GM18507 (cell line): ENCODE measurements around the gene PLA2G4F.

Experiments
- DNase-seq: peaks from one replicate; pipeline ENCODE4 v3.0.0; 2011; ENCODE audit warnings: low read depth; ENCODE audit not compliant: insufficient read length; ENCODE audit errors: extremely low spot score
- FAIRE-seq: peaks from 2 replicates; lab custom pipeline; 2011; peaks lifted over from hg19 to GRCh38; lab: Jason Lieb, UNC

PLA2G4F gene

GRCh38 chr15:42156243-42156922 is at the start of gene PLA2G4F:
PLA2G4F (minus strand) TSS chr15:42156636; CDS start chr15:42156549, 87 bp downstream.
- no peak for DNase-seq

GRCh38 chr15:42203891-42204290 is 47.5 kb upstream of the PLA2G4F start:
- DNase-seq (no peak), FAIRE-seq (no peak)

More at GRCh38 chr15:42156243-42156922, at the start of gene PLA2G4F:
- FAIRE-seq: no peak

GRCh38 chr15:42202653-42203052 is 46.2 kb upstream of the PLA2G4F start:
- DNase-seq (no peak), FAIRE-seq (no peak)

- no peak for FAIRE-seq
- no peak for DNase-seq
These were observed 45.4 kb upstream of the PLA2G4F start for GRCh38 chr15:42201801-42202200.

- DNase-seq (no peak), FAIRE-seq (no peak)
These were observed 42.7 kb upstream of the PLA2G4F start for GRCh38 chr15:42199126-42199525.

- FAIRE-seq: no peak
These were observed 42.1 kb upstream of the PLA2G4F start for GRCh38 chr15:42198516-42198915.

GRCh38 chr15:42194513-42194912 is 38.1 kb upstream of the PLA2G4F start:
- no peak for DNase-seq
- FAIRE-seq: no peak

More at GRCh38 chr15:42198516-42198915, 42.1 kb upstream of the PLA2G4F start:
- no peak for DNase-seq

- FAIRE-seq: no peak
- DNase-seq: no peak
These were observed 36.9 kb upstream of the PLA2G4F start for GRCh38 chr15:42193383-42193782.

GRCh38 chr15:42191610-42192346 is 35.3 kb upstream of the PLA2G4F start:
- FAIRE-seq (no peak), DNase-seq (no peak)

- no peak for DNase-seq
- FAIRE-seq: no peak
These were observed 33.9 kb upstream of the PLA2G4F start for GRCh38 chr15:42190370-42190769.

GRCh38 chr15:42185801-42186200 is 29.4 kb upstream of the PLA2G4F start:
- FAIRE-seq (no peak), DNase-seq (no peak)

GRCh38 chr15:42184736-42185135 is 28.3 kb upstream of the PLA2G4F start:
- no peak for FAIRE-seq
- no peak for DNase-seq

GRCh38 chr15:42184296-42184695 is 27.9 kb upstream of the PLA2G4F start:
- FAIRE-seq (no peak), DNase-seq (no peak)

- FAIRE-seq: no peak
- DNase-seq: no peak
These were observed 26.5 kb upstream of the PLA2G4F start for GRCh38 chr15:42182961-42183360.

GRCh38 chr15:42182328-42182886 is 26.0 kb upstream of the PLA2G4F start:
- DNase-seq (no peak), FAIRE-seq (no peak)

GRCh38 chr15:42178056-42178455 is 21.6 kb upstream of the PLA2G4F start:
- no peak for FAIRE-seq
- no peak for DNase-seq

GRCh38 chr15:42175671-42176070 is 19.2 kb upstream of the PLA2G4F start:
- no peak for DNase-seq
- FAIRE-seq: no peak

GRCh38 chr15:42172475-42172874 is 16.0 kb upstream of the PLA2G4F start:
- DNase-seq: no peak
- no peak for FAIRE-seq

GRCh38 chr15:42171795-42172194 is 15.4 kb upstream of the PLA2G4F start:
- no peak for FAIRE-seq
- DNase-seq: no peak

- DNase-seq (no peak), FAIRE-seq (peak; percentile 65)
These were observed 14.7 kb upstream of the PLA2G4F start for GRCh38 chr15:42171122-42171521.
